ENCODE results near the gene NCOA1.

Gene NCOA1

DNA sequence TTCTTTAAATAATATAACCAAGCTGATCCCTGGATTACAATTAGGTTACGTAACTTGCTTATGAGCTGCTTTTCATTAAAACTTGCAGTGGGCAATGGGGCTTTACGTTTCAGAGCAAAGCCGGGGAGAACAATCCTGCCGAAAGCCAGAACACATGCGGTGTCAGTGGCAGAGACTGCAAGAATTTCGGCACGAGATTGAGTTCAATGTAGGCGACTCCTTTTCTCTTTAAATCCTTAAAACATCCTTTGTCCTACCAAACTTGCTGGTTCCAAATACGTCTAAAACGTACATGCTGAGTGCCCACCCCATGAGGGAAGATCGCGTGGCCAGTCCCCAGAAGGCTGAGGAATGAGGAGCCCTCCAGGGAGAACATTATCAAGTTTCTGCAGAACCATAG, 36.8 kb upstream of the NCOA1 start:
- no peaks in the 10 kb centered on the region for H4K20me1 ChIP-seq (ENCODE audit: control insufficient read depth, insufficient read depth, low read depth, low read length)

DNA sequence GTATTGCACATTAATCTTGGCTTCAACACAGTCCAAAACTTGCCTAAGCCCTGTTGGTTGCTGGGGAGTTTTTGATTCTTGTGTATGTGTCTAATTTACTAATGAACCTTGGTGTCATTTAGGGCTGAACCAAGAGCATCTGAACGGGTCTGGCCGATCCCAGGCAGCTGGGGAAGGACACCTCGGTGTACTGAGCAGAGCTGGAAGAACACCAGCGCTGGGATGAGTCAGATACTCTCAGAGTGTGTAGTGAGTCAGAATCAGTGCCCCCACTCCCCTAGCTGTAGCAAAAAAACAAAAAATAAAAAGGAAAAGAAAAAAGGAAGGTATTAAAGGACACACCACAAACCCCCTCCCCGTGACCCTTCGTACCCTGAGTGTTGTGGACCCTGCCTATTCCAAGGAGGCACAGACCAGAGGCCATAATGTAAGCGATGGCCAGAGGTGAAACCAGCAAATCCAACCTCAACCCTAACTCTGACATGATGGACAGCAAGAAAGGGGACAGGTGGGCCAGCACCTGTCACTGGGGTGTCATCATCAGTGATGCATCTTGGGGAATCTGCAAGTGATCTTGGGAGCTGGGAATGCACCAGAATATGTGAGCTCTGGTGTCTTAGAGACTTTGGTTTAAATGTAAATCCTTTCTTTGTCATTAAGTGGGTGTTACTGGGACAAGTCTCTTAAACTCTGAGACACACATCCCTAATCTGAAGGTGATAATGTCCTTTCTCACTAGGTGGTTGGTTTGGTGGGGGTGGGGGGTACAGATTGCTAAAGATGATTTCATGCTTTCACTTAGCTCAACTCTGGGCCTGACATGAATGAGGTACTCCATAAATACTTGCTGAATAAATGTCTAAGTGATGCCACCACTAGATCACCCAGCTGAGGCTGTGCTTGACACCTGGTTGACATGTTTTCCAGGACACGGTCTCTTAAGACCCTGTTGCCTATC, 34.2 kb upstream of the NCOA1 start:
- Histone ChIP-seq H4K20me1 (ENCODE audit: control insufficient read depth, insufficient read depth, low read depth, low read length) (no peaks in the 10 kb centered on the region), H3K36me3 (ENCODE audit: control insufficient read depth, low read length) (no peaks in the 10 kb centered on the region), H3K4me3 (ENCODE audit: low read length) (no peak overlapping the region), H3K9me2 (replicated peaks; ENCODE audit: control insufficient read depth, low read length) (no peaks in the 10 kb centered on the region), H3K27me3 (ENCODE audit: control insufficient read depth, low read length) (peaks cover 18% of the 10 kb centered on the region), H3K4me2 (ENCODE audit: low read length) (no peak overlapping the region), H3K4me1 (ENCODE audit: control insufficient read depth, low read length) (no peaks in the 10 kb centered on the region), H3K27ac (ENCODE audit: low read depth, low read length) (no peak overlapping the region), H3K79me2 (ENCODE audit: control insufficient read depth, low read length) (no peaks in the 10 kb centered on the region), H3K9me3 (ENCODE audit: control insufficient read depth, insufficient read depth, low read length) (no peaks in the 10 kb centered on the region), H3F3A (ENCODE audit: control insufficient read depth, insufficient read depth) (no peaks in the 10 kb centered on the region)
- TF ChIP-seq, protein P1, sequence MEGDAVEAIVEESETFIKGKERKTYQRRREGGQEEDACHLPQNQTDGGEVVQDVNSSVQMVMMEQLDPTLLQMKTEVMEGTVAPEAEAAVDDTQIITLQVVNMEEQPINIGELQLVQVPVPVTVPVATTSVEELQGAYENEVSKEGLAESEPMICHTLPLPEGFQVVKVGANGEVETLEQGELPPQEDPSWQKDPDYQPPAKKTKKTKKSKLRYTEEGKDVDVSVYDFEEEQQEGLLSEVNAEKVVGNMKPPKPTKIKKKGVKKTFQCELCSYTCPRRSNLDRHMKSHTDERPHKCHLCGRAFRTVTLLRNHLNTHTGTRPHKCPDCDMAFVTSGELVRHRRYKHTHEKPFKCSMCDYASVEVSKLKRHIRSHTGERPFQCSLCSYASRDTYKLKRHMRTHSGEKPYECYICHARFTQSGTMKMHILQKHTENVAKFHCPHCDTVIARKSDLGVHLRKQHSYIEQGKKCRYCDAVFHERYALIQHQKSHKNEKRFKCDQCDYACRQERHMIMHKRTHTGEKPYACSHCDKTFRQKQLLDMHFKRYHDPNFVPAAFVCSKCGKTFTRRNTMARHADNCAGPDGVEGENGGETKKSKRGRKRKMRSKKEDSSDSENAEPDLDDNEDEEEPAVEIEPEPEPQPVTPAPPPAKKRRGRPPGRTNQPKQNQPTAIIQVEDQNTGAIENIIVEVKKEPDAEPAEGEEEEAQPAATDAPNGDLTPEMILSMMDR (IDR thresholded peaks at IDR 0.05; ENCODE audit: low read depth, low read length, poor library complexity, severe bottlenecking): no peak
- TF ChIP-seq EZH2phosphoT487 (IDR thresholded peaks at IDR 0.05; ENCODE audit: borderline replicate concordance, low read length): no peak

More for the DNA sequence above, 36.8 kb upstream of the NCOA1 start:
- H3K9me2 ChIP-seq (replicated peaks; ENCODE audit: control insufficient read depth, low read length): no peaks in the 10 kb centered on the region
- H3K79me2 ChIP-seq (ENCODE audit: control insufficient read depth, low read length): no peaks in the 10 kb centered on the region
- no peaks in the 10 kb centered on the region for H3K4me1 ChIP-seq (ENCODE audit: control insufficient read depth, low read length)
- no peak overlapping the region for H3K4me3 ChIP-seq (ENCODE audit: low read length)
- H3K36me3 ChIP-seq (ENCODE audit: control insufficient read depth, low read length): no peaks in the 10 kb centered on the region
- no peak overlapping the region for H3K27ac ChIP-seq (ENCODE audit: low read depth, low read length)
- H3K27me3 ChIP-seq (ENCODE audit: control insufficient read depth, low read length): peaks cover 14% of the 10 kb centered on the region
- no peaks in the 10 kb centered on the region for H3K9me3 ChIP-seq (ENCODE audit: control insufficient read depth, insufficient read depth, low read length)
- H3F3A ChIP-seq (ENCODE audit: control insufficient read depth, insufficient read depth): no peaks in the 10 kb centered on the region
- H3K4me2 ChIP-seq (ENCODE audit: low read length): no peak overlapping the region
- no peak for TF ChIP-seq EZH2phosphoT487 (IDR thresholded peaks at IDR 0.05; ENCODE audit: borderline replicate concordance, low read length)
- TF ChIP-seq, protein P1 (IDR thresholded peaks at IDR 0.05; ENCODE audit: low read depth, low read length, poor library complexity, severe bottlenecking): no peak

DNA sequence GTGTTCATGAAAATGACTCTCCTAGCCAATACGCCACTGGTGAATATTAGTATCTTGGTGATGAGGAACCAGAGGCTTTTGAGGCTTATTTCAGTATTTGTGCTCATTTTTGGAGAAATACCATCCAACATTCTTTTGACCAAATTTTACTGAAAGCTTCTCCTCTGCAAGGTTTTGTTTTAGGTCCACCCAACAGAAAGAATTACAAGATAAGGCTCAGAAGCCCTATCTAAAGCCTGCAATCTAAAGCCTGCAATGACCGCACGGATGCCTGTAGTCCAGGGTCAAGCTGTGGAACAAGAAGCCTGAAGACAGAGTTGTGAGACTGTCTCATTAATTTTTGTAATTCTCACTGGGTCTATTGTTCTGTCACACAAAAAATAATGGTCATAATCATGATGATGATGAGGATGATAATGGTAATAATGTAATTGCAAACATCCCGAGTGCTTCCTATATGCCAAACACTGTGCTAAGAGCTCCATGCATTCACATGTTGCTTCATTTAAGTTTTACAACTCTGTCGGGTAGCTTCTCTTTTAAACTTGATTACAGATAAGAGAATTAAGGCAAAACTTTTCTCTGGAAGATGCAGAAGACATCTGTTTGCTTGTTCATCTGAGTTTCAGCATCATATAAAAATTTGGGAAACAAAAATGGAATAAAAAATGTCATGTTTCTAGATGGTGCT, 33.2 kb upstream of the NCOA1 start:
- H3K9me2 ChIP-seq (replicated peaks; ENCODE audit: control insufficient read depth, low read length): no peaks in the 10 kb centered on the region
- no peak overlapping the region for H3K27ac ChIP-seq (ENCODE audit: low read depth, low read length)
- no peak overlapping the region for H3K4me2 ChIP-seq (ENCODE audit: low read length)
- no peak for TF ChIP-seq EZH2phosphoT487 (IDR thresholded peaks at IDR 0.05; ENCODE audit: borderline replicate concordance, low read length)
- TF ChIP-seq, protein P1 (IDR thresholded peaks at IDR 0.05; ENCODE audit: low read depth, low read length, poor library complexity, severe bottlenecking): no peak
- H4K20me1 ChIP-seq (ENCODE audit: control insufficient read depth, insufficient read depth, low read depth, low read length): no peaks in the 10 kb centered on the region
- H3K27me3 ChIP-seq (ENCODE audit: control insufficient read depth, low read length): peaks cover 18% of the 10 kb centered on the region
- no peak overlapping the region for H3K4me3 ChIP-seq (ENCODE audit: low read length)
- H3K36me3 ChIP-seq (ENCODE audit: control insufficient read depth, low read length): no peaks in the 10 kb centered on the region
- H3K4me1 ChIP-seq (ENCODE audit: control insufficient read depth, low read length): no peaks in the 10 kb centered on the region
- H3K9me3 ChIP-seq (ENCODE audit: control insufficient read depth, insufficient read depth, low read length): no peaks in the 10 kb centered on the region
- no peaks in the 10 kb centered on the region for H3K79me2 ChIP-seq (ENCODE audit: control insufficient read depth, low read length)
- H3F3A ChIP-seq (ENCODE audit: control insufficient read depth, insufficient read depth): no peaks in the 10 kb centered on the region
